GM18868 (cell line): ENCODE data around the gene LRCH4.

ENCODE experiments used
- ATAC-seq: cut with Tn5 transposase; IDR thresholded peaks from one replicate; pipeline ENCODE4 v1.9.1; 2021; ENCODE audit warnings: mild to moderate bottlenecking, moderate library complexity; ENCODE audit not compliant: unreplicated experiment

The LRCH4 gene

DNA sequence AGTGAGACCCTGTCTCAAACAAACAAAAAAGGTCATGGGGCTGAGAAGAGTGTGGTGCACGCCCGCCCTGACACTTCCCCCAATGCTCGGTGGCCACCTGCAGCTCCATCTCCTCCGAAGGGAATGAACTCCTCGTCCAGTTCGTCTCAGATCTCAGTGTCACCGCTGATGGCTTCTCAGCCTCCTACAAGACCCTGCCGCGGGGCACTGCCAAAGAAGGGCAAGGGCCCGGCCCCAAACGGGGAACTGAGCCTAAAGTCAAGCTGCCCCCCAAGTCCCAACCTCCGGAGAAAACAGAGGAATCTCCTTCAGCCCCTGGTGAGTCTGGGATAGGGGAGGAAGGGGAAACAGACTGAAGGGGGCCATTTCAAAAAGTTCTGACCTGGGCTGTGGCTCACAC lies 20.4 kb upstream of the LRCH4 start:
- no peak for ATAC-seq

DNA sequence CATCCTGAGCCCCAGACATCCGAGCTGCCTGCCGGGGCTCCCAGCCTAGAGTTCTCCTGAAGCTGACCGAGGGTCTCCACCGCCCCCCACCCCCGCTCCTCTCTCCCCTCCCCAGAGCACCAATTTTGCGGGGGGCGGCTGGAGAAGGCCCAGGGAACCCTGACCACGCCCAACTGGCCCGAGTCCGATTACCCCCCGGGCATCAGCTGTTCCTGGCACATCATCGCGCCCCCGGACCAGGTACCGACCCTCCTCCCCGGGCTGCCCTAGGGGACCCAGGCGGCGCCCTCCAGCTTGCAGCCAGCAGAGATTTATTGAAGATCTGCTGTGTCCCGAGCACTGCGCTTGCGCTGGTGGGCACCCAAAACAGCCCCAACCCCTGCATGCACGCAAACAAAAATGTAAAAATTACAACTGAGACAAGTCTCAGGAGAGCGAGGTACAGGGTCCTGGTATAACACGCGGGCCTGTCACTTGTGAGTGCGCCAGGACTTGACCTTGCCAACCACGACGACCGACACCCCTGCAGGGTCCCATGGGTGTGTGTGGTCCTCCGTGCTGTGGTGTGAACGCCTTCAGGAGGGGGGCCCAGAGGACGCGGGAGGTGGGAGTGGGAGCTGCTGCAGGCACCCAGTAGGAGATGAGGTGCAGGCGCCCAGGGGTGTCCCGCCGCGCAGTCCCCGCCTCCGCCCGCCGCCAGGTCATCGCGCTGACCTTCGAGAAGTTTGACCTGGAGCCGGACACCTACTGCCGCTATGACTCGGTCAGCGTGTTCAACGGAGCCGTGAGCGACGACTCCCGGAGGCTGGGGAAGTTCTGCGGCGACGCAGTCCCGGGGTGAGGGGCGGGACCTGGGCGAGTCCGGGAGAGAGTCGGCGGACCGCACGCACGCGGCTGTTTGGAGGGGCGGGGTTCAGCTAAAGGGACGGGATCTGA lies 19.3 kb upstream of the LRCH4 start:
- ATAC-seq, result no peak

DNA sequence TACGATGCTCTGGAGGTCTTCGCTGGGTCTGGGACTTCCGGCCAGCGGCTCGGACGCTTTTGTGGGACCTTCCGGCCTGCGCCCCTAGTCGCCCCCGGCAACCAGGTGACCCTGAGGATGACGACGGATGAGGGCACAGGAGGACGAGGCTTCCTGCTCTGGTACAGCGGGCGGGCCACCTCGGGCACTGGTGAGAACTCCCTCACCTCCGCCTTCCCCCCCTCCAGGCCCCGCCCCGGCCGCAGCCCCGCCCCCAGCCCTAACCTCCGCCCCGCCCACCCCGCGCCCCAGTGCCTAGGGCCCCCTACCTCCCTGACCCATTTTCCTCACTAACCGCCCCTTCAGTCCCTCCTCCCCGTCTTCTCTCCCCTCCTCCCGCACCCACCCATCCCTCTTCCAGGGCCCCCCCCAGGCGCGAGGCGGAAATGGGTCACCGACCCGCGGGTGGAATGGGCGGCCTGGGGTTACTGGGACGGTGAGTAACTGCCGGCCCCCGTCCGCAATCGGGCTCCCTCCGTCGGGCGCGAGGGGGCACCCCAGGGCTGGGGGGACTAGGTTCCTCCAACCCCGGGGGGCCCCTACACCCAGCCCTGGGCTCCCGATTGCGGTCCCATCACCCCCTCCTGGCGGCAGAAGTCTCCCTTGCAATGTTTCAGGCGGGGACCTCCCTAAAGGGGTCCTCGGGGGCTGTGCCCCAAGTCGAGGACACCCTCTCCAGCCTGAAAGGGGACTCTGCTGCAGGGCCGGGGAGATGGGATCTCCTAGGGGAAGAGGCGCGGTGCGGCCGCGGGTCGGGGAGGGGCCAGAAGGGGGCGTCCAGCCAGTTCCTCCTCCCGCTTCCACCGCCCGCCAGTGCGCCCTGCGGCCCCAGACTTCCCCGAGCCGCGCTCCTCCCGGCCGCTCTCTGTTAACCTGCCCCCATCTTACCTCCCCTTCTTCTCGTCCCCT lies 18.4 kb upstream of the LRCH4 start:
- peak; percentile 53 for ATAC-seq

DNA sequence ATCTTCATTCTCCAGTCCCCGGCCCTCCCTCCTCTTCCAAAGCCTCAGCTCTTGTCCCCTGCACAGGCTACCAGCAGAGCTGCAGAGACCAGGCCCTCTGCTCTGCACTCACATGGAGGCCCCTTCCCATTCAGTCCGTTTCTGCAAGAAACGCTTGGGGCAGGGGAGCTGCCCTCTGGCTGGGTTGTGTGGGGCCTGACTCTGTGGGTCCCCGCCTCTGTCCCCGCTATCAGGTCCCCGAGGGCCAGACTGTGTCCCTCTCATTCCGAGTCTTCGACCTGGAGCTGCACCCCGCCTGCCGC lies 17.7 kb upstream of the LRCH4 start:
- ATAC-seq, result no peak

DNA sequence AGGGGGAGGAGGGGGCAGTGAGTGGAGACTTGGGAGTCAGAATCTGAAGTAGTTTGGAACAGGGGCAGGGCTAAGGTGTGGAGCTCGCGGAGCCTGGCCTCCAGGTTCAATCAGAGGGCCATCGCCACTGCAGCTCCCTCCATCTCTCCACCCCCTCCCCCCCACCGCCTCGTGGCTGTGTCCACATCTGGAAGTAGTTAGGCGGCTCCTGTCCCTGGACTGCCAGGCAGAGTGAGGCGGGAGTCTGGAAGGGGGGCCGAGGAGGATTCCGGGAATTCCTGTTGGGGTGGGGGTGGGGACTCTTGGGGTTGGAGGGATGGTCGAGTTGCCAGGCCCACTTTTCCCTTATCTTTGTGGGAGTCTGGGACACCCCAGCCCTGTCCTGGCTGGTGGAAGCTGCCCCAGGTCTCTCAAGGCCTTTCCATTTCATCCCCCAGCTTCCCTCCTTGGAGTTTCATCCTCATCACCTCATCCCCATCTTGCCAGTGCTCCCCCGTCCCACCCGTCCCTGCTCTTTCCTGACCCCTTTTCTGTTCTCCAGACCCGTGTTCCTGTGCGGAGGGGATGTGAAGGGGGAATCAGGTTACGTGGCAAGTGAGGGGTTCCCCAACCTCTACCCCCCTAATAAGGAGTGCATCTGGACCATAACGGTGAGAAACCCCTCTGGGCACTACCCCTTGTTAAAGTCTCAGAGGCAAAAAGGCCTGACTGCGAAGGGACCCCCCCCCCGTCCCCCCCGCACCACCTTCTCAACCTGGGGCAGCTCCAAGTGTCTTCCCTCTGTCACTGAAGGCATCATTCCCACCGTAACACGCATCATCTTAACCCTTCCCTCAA lies 17.2 kb upstream of the LRCH4 start:
- ATAC-seq, result no peak

DNA sequence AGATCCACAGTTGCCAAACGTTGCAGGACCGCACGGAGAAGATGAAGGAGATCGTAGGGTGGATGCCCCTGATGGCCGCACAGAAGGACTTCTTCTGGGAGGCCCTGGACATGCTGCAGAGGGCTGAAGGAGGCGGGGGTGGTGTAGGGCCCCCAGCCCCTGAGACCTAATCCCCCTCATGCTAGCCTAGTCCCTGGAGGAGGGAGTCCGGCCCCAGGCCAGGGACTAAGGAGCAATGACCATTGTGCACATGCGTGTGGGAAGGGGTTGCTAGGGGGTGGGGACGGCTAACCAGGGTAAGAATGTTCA lies 14.8 kb upstream of the LRCH4 start:
- no peak for ATAC-seq

DNA sequence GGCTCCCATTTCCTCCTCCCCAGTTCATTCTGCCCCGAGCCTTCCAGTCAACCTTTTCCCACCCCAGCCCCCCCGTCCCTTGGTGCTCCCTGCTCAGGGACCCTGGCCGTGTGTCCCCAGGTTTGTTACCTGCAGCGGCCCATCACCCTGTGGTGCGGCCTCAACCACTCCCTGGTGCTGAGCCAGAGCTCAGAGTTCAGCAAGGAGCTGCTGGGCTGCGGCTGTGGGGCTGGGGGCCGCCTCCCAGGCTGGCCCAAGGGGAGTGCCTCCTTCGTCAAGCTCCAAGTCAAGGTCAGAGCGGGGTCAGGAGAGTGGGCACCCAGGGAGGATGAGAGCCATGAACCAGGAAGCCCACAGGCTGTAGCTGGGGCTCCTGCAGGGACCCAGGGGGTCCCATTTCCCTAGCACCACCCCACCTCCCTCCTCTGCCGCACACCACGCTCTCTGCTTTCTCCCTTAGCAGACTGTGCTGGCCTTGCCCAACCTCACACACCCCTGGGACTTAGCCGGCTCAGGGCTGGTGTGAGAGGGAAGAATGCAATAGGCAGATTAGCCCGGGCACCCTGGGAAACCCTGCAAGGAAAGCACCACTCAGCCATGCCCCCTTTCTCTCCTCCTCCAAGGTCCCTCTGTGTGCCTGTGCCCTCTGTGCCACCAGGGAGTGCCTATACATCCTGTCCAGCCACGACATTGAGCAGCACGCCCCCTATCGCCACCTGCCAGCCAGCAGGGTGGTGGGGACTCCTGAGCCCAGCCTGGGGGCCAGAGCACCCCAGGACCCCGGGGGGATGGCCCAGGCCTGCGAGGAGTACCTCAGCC lies 14.2 kb upstream of the LRCH4 start:
- no peak for ATAC-seq

DNA sequence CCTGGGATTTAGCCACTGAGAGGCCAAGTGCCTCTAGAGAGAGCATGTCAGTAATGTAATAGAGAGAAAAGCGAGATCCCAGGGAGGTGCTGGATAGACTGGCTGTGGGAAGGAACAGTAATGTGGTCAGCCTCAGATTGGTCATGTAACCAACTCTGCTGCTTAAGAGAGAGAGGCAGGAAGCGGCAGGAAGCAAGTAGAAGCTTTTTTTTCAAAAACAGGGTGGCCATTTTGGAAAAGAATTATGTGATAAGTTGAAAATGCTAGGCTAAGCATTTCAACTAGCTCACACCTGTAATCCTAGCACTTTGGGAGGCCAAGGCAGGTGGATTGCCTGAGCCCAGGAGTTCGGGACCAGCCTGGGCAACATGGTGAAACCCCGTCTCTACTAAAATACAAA lies 12.5 kb upstream of the LRCH4 start:
- ATAC-seq, result no peak

DNA sequence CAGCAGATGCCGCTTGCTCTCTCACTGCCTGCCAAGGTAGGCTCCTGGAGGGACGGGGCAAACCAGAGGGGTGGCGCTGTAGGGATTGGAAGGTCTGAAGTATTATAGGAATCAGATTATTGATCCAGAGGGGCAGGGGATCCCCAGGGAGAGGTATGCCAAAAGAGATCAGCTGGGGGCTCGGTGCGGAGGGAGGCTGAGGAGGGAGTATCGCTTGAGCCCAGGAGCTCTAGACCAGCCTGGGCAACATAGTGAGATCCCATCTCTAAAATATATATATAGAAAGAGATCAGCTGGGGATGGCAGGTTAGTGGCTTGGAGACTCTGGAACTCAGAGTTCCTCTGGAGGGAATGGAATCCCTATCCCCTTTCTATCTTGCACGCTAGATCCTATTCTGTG lies 9.3 kb upstream of the LRCH4 start:
- no peak for ATAC-seq

DNA sequence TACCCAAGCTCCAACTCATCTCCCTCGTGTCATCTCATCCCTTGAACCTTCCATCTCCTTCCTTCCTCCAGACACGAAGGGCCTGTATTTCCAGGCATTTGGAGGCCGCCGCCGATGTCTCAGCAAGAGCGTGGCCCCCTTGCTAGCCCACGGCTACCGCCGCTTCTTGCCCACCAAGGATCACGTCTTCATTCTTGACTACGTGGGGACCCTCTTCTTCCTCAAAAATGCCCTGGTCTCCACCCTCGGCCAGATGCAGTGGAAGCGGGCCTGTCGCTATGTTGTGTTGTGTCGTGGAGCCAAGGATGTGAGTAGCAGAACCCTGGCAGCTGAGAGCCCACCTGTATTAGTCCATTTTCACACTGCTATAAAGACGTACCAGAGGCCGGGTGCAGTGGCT lies 5.7 kb upstream of the LRCH4 start:
- no peak for ATAC-seq

DNA sequence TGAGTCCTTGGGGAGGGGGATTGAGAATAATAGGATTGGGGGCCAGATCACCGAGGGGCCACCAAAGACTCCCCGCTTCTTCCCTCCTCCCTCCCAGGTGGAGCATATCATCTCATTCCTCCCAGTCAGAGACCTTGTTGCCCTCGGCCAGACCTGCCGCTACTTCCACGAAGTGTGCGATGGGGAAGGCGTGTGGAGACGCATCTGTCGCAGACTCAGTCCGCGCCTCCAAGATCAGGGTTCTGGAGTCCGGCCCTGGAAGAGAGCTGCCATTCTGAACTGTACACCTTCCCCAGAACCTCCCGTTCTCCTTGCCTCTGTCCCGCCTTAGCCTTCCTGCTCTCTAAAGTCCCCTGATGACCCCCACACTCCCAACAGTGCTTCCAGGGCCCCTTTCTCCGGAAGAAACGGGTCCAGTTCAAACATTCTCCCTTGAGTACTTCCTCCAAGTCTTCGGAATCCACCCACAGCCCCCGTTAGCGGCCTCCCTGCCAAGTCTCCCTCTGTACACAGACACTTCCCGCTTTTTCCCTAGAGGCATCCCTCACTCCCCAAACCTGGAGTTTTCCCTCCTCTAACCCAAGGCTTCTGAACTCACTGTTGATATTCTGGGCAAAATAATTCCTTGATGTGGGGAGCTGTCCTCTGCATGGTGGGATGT lies 4.3 kb upstream of the LRCH4 start:
- no peak for ATAC-seq

DNA sequence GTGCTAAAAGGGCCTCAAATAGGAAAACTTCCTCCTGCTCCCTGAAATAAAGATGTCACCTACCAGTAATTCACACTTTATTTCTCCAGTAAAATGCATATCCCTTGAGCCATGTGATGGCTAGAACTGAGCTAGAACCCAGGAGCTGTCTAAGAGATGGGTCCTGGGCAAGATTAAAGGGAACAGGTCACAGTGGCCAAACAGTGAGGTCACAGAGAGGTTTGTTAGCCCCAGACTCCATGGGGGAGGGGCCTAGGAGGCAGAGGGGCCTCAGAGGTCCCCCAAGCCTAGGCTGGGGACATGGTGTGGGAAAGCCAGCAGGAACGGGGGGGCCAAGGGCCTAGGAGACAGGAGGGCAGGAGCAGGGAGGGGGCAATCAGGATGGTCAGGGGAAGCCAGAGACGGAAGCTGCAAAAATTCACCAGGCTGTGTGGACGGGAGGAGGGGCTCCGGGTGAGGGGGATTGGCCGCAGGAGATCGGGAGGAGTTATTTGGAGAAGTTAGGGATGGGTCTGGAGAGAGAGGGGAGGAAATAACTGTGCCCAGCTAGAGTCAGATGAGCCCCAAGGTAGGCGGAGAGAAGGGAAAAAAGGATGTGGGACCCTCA lies 3.5 kb upstream of the LRCH4 start:
- no peak for ATAC-seq

DNA sequence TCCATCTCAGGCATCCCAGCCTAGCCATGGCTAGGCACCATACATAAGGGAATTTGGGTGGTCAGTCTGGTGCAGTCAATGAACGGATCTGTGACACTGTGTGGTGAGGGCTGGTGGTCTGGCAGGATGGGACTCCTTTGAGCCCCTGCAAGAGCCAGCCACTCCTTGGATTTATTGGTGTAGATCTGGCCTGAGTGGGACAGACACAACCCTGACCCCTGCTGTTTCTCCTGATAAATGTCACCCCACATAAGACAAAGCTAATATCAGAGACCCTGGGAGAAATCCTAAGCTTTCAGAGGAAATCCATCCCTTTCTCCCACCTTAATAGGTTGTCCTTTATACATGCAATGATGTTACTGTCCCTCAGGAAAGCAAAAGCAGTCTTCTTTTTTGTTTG lies 2.5 kb upstream of the LRCH4 start:
- ATAC-seq, result no peak

DNA sequence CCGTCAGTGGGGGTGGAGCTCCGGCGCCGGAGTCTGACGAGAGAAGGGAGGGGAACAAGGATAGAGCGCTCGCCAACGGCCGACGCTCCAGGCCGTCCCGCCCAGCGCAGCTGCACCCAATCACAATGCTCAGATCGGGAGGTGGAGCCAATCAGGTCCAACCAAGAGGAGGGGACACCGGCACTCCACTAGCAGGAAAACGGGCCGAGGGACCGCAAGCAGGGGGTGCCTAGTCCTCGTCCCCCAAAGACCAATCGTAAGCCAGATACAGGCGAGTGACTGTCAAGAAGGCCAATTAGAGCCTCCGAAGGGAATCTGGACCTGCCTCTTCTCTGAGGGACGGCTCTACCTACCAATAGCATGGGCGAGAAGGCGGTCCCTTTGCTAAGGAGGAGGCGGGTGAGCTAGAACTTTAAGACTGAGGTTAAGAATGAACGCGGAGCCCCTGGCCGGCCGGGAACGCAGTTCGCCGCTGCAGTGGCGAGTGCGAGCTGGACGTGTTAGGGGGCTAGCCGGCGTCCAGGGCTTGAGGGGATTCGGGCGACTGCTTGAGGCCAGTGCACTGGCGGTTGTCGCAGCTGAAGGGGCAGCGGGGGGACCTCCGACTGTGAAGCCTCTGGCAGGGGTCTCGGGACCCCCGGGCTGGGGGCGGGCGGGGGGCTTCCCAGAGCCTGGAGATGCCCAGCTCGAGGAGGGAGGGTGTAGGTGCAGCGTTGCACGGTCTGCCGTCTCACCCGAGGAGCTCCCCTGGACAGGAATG lies 517 bp upstream of the LRCH4 start, which contains the start of gene FBXO24:
TSS of gene FBXO24 (plus strand) at position 63 of the 760 bp plus-strand sequence. CDS start at position 361, 298 bp downstream.
- ATAC-seq, result peak; percentile 90

DNA sequence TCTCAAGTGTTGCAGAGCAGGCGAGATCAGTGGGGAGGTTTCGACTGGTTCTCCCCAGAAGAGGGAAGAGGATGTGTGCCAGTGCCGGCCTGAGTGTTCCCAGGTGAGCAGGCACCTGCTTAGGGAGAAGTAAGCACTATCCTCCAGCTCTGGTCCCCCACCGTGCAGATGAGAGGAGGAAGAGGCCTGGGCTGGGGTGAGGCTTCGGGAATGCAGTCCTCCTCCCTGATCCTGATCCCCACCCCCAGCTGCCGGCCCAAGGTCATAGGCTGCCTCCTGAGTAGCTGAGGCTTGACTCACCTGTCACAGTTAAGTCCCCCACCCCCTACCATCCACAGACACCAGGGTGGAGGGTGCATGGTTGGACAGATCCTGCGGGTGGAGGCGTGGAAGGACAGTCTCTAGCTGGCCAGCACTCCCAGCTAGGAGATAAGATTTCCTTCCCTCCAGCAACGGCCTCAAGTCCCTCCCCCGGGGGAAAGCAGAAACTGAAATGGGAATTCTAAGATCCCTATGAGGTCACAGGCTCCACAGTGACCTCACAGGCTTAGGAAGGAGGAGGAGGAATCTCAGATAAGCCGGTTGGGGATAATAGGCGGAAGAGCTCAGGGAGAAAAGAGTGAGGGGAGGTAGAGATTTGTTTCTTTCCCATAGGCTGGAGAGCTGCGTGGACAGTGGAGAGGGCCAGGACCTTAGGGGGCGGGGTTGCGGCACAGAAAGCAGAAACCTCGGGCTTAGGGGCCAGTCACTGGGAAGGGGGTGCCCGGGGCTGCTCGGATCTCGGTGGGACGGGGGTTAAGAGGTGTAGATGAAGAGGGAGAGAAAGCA lies 1.0 kb downstream of the LRCH4 start:
- no peak for ATAC-seq

DNA sequence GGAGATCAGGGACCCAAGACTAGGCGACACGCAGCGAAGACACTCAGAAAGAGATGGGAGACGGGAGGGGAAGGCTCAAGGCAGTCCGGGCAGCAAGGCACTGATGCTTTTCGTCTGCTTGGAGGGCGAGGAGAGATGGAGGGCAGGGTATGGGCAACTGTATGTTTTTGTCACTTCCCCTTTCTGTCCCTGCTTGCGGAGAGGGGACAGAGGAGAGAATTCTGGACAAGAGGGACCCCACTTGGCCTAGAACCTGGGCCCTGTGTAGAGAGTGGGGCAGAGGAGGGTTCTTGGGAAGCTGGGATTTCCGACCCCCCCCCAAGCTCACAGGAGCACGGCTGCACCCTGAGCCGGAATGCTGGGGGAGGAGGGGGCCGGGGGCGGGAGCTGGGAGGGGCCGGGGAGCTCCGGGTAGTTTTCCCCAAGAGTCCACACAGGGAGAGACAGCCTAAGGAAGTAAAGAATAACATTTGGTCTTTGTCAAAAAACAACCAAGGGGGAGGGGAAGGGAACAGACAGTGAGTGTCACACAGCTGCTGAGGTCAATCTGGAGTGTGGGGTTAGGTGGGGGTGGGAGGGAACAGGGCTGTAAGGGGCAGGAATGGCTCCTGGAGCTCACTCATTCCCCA lies 1.8 kb downstream of the LRCH4 start:
- ATAC-seq, result no peak
